NCI-H2196 (cell line): ENCODE data around the gene XK.
A peak's percentile ranks its signal among the peaks of the same experiment; 100 is the strongest.
"Not testable (repeated sequence)": the region's sequence is repeated elsewhere in the genome, so short reads cannot be mapped to it uniquely, and the experiment has no call there.

Experiments
- DNase-seq: peaks from one replicate; lab custom pipeline; 2025; ENCODE audit not compliant: unreplicated experiment; lab: John Stamatoyannopoulos, UW

XK gene, protein sequence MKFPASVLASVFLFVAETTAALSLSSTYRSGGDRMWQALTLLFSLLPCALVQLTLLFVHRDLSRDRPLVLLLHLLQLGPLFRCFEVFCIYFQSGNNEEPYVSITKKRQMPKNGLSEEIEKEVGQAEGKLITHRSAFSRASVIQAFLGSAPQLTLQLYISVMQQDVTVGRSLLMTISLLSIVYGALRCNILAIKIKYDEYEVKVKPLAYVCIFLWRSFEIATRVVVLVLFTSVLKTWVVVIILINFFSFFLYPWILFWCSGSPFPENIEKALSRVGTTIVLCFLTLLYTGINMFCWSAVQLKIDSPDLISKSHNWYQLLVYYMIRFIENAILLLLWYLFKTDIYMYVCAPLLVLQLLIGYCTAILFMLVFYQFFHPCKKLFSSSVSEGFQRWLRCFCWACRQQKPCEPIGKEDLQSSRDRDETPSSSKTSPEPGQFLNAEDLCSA

DNA sequence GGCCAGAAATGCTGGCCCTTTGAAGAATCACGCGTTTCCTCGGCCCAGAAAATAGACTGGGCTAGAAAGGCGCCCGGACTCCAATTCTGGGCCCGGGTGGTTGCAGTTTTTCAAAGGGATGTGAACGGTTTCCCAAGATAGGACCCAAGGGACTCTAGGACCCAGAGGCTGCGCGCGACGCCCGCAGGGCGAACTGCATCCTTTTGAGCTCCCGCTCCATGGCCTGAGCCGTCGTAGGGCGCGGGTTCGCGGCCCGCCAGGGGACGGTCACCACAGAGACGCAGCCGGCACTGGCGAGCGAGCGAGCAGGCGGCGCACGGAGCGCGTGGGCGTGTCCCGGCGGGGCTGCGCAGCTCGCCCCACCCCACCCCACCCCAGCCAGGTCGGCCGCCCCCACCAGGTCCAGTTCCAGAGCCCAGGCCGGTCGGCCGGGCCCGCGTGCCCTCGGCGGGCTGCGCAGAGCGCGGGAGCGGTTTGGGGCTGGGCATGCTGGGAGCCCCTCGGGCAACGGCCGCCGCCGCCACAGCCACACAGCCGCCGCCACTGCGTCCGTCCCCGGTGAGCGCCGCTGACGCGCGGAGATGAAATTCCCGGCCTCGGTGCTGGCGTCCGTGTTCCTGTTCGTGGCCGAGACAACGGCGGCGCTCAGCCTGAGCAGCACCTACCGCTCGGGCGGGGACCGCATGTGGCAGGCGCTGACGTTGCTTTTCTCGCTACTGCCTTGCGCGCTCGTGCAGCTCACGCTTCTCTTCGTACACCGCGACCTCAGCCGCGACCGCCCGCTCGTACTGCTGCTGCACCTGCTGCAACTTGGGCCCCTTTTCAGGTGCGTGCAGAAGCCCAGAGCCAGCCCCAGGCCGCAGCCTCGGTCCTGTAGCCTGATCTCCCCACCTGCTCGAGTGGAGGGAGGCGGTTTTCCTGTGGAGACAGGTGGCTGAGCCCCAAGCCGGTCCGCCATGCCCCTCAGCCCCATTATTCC is at the start of gene XK:
TSS of gene XK (plus strand) at position 411 of the 979 bp plus-strand sequence. CDS start at position 582, 171 bp downstream.
- DNase-seq: peak; percentile 60

DNA sequence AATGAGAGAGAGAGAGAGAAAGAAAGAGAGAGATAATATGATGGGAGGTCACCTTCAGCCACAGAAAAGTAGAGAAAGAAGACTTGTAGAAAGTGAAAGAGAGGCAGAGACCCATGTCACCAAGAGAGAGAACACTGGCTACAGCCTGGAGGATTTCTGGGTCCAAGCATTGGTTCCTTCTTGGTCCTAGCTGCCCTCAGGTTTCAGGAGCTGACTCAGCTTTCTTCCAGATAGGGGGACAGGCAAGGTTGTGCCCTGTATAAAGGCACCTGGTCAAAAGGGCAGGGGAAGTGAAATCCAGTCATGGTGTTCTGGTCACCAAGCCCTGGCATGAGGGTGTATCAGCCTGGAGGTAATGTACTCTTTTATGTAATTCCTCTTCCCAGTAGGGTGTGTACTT is 47.5 kb upstream of the XK start:
- no peak for DNase-seq

DNA sequence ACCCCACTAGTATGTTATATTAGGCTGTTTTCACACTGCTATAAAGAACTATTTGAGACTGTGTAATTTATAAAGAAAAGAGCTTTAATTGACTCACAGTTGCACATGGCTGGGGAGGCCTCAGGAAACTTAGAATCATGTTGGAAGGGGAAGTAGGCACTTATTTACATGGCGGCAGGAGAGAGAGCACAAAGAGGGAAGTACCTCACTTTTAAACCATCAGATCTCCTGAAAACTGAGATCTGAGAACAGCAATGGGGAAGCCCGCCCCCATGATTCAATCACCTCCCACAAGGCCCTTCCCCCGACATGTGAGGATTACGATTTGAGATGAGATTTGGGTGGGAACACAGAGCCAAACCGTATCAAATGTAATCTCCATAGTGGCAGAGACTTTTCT is 45.4 kb upstream of the XK start:
- DNase-seq: no peak

DNA sequence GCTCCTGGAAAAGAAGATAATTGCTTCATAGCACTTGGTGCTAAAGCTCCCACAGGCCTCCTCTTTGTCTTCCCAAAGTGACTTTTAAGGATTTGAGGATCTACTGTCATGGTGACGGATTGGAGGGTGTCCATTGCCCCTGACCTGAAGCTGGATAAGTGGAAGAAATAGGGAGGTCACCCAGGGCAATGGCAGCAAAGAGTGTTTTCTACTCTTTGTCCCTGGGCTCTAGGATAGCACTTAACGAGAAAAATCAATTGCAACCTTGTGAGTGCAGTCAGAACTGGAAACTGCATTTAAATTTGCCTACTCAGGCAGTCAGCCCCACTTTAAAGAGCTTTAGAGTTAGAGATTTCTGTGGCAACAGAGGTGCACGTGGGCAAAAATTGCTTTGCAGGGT is 43.7 kb upstream of the XK start:
- DNase-seq: no peak

DNA sequence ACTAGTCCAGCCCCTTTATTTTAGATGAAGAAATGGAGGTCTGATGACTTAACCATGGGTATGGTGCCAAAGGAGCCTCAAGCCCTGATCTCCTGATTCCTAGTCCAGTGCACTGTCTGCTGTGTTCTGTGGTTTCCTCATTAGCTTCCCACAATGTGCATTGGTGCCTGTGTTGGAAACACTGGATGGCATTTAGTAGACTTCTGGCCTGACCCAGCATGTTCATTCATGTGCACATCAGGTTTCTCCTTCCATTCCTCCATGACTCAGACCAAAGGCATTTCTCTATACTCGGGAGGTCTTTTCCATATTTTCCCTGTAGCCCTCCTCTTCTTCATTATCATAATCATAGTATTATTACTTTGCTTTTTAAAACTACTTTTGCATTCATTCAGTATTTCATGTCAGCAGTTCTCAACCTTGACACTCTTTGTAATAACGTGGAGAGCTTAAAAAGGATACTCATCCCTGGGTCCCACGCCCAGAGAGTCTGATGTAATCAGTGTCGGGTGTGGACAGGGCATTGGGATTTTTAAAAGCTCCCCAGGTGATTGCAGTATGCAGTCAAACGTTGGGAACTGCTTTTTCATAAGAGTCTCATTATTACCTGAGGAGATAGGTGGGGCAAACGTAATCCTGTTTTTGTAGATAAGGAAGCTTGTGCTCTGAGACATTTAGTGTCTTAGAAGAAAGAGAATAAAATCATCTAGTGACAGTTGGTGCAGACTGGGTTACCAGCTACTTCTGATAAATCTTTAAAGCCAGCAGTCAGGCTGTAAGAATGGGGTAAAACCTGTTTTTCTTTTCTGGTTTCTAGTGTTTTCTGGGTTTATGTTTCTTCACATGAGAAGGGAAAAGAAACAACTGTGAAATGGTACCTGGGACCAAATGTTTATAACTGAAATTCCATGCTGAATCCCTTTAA is 40.9 kb upstream of the XK start:
- no peak for DNase-seq

DNA sequence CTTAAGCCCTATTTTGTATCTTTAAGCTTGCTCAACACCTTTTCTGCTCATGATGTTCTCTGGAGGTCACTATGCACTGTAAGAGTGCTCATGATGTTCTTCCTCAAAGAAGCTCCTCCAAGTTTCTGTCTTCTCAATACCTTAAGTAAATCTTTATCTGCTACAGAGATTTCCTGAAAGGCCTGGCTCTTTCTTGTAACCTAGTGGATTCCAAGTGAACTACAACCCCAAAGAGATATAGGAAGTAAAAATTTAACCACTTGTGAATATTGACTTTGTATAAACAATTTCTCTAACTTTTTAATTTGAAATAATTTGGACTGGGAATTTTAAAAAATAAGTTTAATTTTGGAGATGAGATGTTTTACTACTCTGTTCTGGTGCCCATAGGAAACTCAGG is 39.3 kb upstream of the XK start:
- DNase-seq: no peak

- not testable (repeated sequence) for DNase-seq
Measured at GRCh38 chrX:37650879-37651278, 34.7 kb upstream of the XK start.

DNA sequence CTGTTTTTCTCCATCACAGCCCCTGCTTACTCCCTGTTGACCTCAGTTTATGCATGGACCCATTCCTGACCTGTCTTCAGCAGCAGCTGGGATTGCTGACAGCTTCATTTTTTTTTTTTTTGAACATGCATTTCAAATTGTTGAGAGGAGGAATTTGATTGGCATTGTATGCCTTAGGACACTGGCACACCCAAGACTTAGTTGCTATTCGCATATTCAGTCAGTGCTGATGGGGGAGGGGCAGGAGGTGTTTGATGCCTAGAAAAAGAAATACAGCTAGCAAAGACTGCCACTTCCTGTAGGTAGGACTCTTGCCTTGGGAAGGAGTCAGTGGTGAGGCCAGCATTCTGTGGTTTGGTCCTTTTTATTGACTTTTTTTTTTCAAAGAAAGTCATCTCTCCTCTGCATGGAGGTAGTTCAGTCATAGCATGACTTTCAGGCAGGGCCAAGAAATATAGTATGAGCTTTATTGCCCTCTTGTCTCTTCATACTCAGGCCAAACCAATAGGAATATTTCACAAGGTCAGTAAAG is 33.6 kb upstream of the XK start:
- DNase-seq: no peak

DNA sequence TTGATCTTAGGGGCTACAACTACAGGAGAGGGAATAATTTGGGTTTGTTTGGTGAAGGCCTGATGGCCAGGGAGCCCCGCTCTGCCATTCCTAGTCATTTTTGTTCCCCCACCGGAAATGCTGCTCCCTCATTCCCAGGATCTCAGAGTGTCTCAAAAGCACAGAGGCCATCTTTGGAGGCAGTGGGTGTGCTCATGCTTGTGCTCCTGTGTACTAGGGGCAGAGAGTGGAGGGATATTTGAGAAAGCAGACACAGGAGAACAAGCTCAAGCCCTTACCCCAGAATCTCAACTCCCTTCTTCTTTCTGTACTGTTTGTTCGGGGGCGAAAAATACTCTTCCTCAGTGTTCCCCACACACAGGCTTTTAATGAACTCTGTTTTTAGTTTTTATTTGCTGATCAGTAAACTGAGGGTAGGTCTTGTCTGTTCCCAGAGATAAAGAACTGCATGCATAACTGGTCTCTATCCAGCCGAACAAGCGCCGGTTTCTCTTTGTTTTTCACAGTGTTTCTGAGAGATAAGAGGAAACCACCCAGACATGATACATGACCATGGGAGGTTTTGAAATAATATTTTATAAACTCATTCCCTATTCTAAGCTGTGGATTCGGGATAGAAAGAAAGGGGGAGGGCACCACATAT is 32.9 kb upstream of the XK start:
- no peak for DNase-seq

GRCh38 chrX:37653397-37654085 is 32.0 kb upstream of the XK start:
- DNase-seq: no peak

- DNase-seq: no peak
Measured at GRCh38 chrX:37658343-37659030, 27.1 kb upstream of the XK start.

- DNase-seq: no peak
Measured at GRCh38 chrX:37659047-37659446, 26.5 kb upstream of the XK start.

DNA sequence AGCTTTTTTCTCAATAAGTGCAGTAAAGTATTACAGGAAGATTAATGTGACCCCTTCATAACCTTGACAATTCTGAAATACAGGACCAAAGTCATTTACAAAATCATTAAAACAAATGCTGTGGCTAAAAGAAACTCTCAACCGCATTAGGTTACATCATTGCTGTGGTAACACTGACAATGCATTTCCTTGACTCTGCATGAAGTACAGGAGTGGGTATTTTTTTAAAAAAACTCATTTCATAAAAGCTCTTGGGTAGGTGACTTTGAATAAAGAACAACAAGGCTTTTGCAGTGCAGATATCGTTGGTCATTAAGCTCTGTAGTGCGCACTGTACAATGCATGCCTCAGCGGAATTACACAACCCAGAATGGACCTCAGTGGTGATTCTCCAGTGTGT is 23.4 kb upstream of the XK start:
- no peak for DNase-seq

DNA sequence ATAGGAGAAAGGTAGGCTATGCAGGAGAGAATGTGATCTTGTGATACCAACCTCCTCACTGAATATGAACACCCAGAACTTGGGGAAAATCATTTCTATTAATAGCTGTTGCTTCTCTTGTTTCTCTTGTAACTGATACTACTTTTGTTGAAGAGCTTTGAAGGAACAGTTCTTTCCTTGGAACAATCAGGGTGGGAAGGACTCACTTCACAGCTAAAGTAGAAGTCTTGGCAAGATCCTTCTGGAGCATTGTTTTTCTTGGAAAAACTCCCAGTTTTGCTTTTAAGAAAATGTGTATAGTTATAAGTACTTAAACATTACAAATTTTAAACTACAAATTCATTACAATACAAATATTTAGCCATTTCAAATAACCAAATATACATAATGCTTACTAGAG is 19.1 kb upstream of the XK start:
- DNase-seq: no peak

- no peak for DNase-seq
Measured at GRCh38 chrX:37667141-37667540, 18.4 kb upstream of the XK start.

DNA sequence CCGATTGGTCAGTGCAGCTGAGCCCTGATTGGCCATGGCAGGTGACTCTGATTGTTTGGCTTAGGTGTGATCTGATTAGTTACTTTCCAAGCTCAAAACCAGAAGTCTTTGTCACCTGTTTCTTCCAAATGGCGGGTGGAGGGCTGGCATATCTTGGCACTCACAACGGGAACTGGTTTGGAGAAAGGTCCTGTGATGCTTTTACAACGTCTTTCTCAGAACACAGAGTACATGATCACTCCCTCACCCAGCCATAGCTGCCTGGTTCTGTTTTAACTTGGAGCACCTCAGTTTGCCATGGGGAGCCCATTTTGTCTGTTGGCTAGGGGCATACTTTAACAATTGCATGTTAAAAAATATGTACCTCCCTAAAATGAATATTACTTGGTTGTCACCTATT is 13.0 kb upstream of the XK start:
- DNase-seq: no peak

DNA sequence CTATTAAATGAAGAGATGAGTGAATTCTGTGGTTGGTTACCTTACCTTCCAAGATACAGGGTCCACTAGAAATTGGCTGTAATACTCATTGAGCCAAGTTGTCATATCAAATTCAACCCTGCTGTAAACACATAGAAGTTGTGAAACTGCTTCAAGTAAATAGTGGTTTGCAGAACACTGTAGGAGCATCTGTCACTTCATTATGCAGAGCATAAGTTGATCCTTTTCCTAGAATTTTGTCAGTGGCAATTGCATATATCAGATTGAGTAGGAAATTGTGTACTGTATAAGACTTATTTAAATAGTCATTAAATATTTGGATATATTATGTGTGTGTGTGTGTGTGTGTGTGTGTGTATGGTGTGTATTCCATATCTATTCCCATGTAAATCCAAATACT is 8.8 kb upstream of the XK start:
- DNase-seq: no peak

- no peak for DNase-seq
Measured at GRCh38 chrX:37677243-37677642, 8.3 kb upstream of the XK start.

GRCh38 chrX:37677765-37678164 is 7.8 kb upstream of the XK start:
- no peak for DNase-seq
